Lower leg skin (tissue), 4 donors: Measurements from ENCODE around the gene ZIM2. TPM values are rescaled to one million over a fixed set of nuclear protein-coding genes. Genes with fewer than 3 reads are reported as not detected.

Experiments
- DNase-seq, 2 donors: peaks; one replicate each; pipeline ENCODE4 v3.0.0-alpha.2; 2019; ENCODE audit warnings: low spot score in 2 of 2
- H3K4me3 ChIP-seq: fragments of 200-600 bp; sonication (generic); 2 replicates; pipeline ENCODE4 v1.5.1; 2017; ENCODE audit warnings: mild to moderate bottlenecking, low read depth; ENCODE audit not compliant: poor library complexity, severe bottlenecking
- CTCF ChIP-seq, 3 donors: fragments of 450-650 bp; IDR thresholded peaks; one replicate each; pipeline ENCODE4 v1.5.1; 2016; ENCODE audit warnings: antibody characterized with exemption in 3 of 3, mild to moderate bottlenecking in 3 of 3, moderate library complexity in 2 of 3
- POLR2A ChIP-seq, 2 donors: fragments of 450-650 bp; IDR thresholded peaks; one replicate each; pipeline ENCODE4 v1.6.1; 2016 to 2017; ENCODE audit warnings: antibody characterized with exemption in 2 of 2, mild to moderate bottlenecking in 1 of 2, moderate library complexity in 1 of 2
- WGBS, 2 donors: methylation state at CpG; one replicate each; pipeline ENCODE4 v1.1.5; 2018; 5-methylcytosine and 5-hydroxymethylcytosine counted together
- intact Hi-C: fragments of 100-400 bp; cut with DNase I; formaldehyde crosslinking; loops from one replicate; pipeline ENCODE4 v1.15.0; 2023; ENCODE audit warnings: low total_unique reads
- total RNA-seq, 4 donors: library from RNA; depleted of rRNA; stranded (reverse); fragments of >200 nt; gene quantifications; one replicate each; pipeline ENCODE4 v1.1.0, GENCODE V29; 2016

Gene ZIM2
- total RNA-seq, 4 donors from 2014 or later = 0.45 TPM; not detected in 3

- whole genome bisulfite sequencing, 2 donors = 22 to 29% methylated on average over 5 of the region's 5 CpGs
- H3K4me3 ChIP-seq = no peak overlapping the region
- no peak for DNase-seq
- TF ChIP-seq POLR2A (IDR thresholded peaks at IDR 0.05) = no peak
- no peak for TF ChIP-seq CTCF (IDR thresholded peaks at IDR 0.05)
- intact Hi-C loops = no loop called here
These were observed 92.1 kb downstream of the ZIM2 start for GRCh38 chr19:56748378-56748777.

GRCh38 chr19:56746367-56746766, 94.2 kb downstream of the ZIM2 start:
- TF ChIP-seq POLR2A (IDR thresholded peaks at IDR 0.05) (no peak), CTCF (IDR thresholded peaks at IDR 0.05) (no peak)
- intact Hi-C loops = no loop called here
- DNase-seq = no peak
- no peak overlapping the region for H3K4me3 ChIP-seq
- 42 to 46% methylated on average over 3 of the region's 3 CpGs for WGBS, 2 donors

- TF ChIP-seq POLR2A (IDR thresholded peaks at IDR 0.05) (no peak), CTCF (IDR thresholded peaks at IDR 0.05) (no peak)
- intact Hi-C loops = no loop called here
- WGBS, 2 donors = 26 to 27% methylated on average over 3 of the region's 3 CpGs
- no peak overlapping the region for H3K4me3 ChIP-seq
- no peak for DNase-seq
These were observed 100.0 kb downstream of the ZIM2 start for GRCh38 chr19:56740501-56740900.

- 81 to 82% methylated on average over 6 of the region's 6 CpGs for WGBS, 2 donors
- intact Hi-C loops = no loop called here
- H3K4me3 ChIP-seq = no peak overlapping the region
These were observed 104.0 kb downstream of the ZIM2 start for GRCh38 chr19:56736571-56736970.

GRCh38 chr19:56732976-56733375, 107.5 kb downstream of the ZIM2 start:
- no peak overlapping the region for H3K4me3 ChIP-seq
- intact Hi-C loops = no loop called here
- no peak for DNase-seq
- TF ChIP-seq CTCF (IDR thresholded peaks at IDR 0.05) = no peak
- no peak for TF ChIP-seq POLR2A (IDR thresholded peaks at IDR 0.05)
- 10% methylated on average over 2 of the region's 2 CpGs for WGBS, 2 donors

More at GRCh38 chr19:56736571-56736970, 104.0 kb downstream of the ZIM2 start:
- TF ChIP-seq POLR2A (IDR thresholded peaks at IDR 0.05) = no peak
- TF ChIP-seq CTCF (IDR thresholded peaks at IDR 0.05) = no peak
- no peak for DNase-seq

- TF ChIP-seq POLR2A (IDR thresholded peaks at IDR 0.05) = no peak
- TF ChIP-seq CTCF (IDR thresholded peaks at IDR 0.05) = no peak
- no peak for DNase-seq
- intact Hi-C loops = no loop called here
- no peak overlapping the region for H3K4me3 ChIP-seq
- WGBS, 2 donors = 71 to 72% methylated on average over 4 of the region's 4 CpGs
These were observed 112.8 kb downstream of the ZIM2 start for GRCh38 chr19:56727677-56728076.
